ENCODE results near the gene CAV1.

The CAV1 gene

DNA sequence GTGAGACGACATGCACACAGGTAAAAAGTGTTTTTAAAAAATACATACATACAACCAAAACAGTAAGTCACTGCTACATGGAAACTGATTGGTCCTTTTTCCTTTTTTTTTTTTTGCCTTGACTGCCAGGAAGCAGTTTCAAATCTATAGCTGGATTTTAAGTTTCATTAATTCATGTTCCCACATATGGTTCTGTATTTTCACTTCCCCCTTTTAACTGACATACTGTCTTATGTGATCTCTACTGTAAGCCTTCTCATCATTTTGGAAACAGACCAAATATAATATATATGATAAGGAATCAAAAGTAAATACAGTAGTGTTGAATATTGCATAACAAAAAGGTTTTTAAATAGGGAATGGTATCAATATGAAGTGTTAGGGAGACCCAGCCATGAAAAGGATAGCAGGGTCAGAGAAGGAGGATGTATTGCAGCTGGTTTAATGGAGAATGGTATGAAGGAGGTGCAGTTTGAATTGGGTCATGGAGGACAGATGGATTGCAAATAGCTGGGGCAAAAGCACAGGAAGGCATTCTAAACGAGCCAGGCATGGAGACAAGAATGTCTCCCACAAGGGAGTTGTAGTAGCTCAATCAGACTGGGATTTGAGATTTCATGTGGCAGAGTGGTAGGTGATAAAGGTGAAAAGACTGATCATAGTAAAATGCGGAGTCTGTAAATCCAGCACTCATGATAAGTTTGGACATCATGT lies 5.4 kb downstream of the CAV1 start:
- no peak for DNase-seq (ENCODE audit: low read depth)

DNA sequence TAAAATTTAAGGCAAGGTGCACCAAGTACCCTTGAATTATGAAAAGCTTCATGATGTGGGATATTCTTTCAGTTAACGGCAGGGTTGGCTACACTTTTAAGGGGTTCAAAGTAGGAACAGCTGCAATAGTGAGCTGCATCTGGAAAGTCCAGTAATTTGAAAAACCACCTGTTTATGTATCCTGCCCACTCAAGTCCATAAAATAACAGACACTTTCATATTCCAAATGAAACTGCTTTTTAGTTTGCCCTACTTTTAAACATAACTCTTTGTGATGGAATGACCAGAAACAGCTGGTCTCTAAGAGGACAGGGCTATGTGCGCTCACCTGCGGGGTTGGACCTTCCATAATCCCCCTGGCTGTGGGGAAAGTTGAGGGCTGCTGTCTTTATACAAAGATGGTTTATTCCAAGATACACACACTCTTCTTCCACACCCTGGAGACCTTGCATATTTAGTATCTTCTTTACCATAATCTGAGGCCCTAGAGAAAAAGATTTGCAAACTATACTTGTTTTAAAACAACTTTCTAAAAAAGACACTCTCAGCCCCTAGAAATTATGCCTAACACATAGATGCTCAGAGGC lies 7.4 kb downstream of the CAV1 start:
- no peak for DNase-seq (ENCODE audit: low read depth)

DNA sequence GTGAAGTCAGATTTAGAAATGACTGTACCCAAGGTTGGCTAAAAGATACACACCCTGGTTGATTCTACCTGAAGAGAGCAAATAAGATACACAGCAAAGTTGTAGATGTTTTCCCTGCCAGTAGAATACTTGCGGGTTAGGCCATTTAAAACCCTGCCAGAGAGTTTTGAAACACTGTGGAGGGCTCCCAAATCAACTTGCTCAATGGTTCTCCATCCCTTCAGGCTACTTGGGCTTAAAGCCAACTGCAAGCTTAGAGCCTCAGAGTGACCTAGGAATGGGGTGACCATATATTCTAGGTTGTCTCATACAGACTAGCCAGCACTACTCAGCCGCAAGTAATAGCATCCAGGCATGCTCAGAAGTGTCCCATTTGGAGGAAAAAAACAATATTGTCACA lies 10.0 kb downstream of the CAV1 start:
- DNase-seq (ENCODE audit: low read depth), result no peak

DNA sequence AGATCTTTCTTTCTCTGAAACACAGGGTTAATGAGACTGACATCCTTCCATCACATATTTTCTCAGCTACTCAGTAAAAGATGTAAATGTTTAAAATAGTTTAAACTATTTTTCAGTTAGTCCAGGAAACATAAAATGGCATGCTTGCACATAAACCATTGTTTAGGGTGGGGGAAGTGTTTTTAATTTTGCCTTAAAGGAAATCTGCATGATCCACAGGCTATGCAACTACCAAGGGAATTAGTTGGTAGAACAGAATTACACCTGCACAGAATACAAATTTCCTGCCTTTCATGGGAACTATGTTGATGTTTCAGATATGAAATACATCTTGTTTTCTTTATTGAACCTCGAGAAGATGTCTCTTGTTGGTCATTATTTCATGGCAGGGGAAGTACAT lies 10.6 kb downstream of the CAV1 start:
- no peak for DNase-seq (ENCODE audit: low read depth)

DNA sequence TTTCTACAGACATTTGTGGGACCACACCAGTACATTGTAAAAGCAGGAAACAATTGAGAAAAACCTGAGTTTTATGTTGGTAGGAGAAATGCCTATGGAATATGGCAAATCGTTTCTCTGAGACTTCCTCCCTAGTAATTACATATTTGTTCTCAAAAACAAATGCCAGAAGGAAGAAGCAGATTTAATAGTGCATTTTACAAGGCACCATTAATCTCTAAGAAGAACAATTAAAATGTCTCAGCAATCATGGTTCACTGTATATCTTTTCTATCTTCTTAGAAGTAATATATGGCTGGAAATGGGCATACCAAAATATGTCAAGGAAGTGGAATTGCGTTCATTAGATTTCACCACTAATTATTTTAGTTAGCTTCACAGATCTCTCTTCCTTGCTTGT lies 13.3 kb downstream of the CAV1 start:
- DNase-seq (ENCODE audit: low read depth), result no peak

DNA sequence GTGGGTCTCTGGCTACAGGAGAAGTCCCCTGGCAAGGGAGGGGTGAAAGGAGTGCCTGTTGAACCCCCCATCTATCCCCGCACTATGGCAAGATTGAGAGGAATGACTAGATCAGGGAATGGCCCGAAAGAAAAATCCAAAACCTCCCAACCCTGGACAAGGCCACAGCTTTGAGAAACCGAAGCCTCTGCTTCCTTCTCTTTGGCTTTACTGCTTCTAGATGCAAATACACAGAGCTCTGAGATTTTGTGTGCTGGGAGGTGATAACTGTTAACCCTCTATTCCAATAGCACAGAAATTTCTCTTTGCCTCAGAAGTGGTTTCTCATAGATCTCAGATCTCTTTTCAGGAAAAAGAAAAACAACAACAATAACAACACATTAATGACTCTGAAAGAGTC lies 15.0 kb downstream of the CAV1 start:
- no peak for DNase-seq (ENCODE audit: low read depth)

DNA sequence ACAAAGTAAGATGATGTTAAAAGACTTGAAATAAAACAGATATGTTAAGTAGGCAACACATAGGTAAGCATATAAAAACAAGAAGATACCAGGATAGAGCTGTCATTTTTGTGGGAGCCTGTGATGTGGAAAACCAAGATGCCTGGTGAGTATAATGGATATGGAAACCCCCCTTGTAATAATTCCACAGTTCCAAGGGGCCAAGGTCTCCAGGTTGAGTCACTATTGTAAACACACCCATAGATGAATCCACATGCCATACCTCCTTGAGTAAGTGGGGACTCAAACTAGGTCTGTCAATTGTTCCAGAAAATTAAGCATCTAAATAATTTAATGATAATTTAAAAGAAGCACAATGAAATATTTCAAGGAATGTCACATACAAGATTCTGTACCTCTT lies 15.9 kb downstream of the CAV1 start:
- no peak for DNase-seq (ENCODE audit: low read depth)

DNA sequence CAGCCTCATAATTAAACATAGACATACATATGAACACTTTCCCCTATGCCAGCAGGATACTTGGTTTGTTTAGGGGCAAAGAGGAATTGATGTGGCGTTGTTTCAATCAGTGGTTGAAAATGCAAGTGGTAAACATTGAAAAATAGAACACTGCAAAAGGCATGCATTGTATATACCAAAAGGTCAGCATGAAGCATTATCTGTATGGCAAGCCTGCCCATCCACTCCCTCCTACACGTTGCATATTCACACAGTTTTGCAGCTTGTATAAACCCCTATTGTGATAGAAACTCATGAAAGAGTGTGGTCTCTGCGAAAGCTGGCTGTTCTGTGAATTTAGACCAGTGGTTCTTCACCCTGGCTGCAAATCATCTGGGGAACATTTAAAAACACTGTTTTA lies 17.1 kb downstream of the CAV1 start:
- no peak for DNase-seq (ENCODE audit: low read depth)

DNA sequence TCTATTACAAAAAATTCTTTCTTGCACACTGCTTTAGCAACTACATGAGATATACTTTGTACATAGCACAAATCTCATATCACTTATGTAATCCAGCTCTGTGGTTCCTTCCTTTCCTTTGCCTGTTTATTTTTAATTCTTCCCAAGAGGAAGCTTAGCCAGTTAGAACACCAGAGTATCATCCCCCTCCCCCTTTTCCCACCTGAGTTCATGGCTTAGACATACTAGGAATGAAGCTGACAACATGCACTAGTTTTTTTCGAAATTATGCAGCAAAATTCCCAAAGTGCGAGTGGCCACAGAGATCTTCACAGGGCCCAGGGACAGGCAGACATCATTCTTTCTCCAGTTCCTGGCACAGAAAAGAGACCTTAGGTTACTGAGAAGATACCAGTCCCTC lies 17.8 kb downstream of the CAV1 start:
- DNase-seq (ENCODE audit: low read depth), result no peak

DNA sequence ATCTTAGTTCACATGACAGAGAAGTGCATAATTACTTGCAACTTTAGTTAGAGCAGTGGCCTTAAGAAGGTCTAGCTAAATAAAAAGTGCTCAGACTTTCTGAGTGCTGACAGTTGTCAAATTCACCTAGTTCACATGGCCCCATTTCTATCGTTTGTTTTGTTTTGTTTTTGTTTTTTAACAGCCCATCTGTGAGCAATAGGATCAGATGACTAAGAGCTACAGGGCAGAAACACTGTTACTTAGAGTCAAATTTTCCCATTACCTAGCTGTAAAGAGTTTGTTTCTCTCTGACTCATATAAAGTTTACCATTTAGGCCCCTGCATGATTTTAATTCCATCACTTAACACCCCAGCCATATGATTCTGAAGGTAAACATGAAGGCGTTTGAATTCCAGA lies 18.8 kb downstream of the CAV1 start:
- DNase-seq (ENCODE audit: low read depth), result no peak

DNA sequence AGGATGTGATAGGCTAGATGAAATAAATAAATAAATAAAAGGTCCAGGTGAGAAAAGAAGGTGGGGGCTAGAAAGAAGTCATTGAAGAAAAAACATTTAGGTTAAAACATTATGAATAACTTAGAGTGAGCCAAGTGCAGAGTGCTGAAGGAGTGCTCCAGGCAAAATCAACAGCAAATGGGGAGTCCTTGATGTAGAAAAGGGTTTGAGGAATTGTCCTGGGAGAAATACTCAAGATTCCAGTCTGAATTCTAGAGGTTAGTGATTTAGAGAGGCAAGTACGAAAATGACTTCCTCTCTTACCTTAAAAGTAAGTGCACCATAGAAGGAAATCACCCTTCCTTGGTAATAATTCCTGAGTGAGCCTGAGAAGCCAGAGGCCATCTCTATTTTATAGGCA lies 19.7 kb downstream of the CAV1 start:
- DNase-seq (ENCODE audit: low read depth), result no peak

DNA sequence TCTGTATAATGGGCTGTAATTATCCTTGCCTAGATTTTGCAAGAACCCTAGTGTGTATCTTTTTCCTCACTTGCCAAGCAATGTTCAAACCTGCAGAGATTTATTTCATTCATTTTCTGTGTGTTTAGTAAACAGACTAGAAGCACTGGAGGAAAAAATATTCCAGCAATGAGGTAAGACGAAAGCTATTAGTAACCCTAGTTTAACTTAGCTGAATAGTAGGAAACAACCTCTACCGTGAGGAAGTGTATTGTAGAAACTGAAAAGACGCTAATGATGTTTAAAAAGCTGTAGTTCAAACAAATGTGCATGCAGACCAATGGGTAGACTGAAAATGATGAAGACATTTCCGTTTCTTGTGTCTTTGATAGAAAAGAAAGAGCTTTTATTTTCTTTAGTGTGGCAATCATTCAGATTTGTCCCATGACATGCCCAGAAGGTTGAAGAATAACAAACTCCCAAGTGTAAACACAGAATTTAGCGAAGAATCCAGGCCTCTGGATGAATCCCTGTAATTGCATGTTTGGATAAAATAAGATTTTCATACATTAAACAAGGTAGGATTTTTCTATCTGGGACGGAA lies 20.7 kb downstream of the CAV1 start:
- DNase-seq (ENCODE audit: low read depth), result no peak

DNA sequence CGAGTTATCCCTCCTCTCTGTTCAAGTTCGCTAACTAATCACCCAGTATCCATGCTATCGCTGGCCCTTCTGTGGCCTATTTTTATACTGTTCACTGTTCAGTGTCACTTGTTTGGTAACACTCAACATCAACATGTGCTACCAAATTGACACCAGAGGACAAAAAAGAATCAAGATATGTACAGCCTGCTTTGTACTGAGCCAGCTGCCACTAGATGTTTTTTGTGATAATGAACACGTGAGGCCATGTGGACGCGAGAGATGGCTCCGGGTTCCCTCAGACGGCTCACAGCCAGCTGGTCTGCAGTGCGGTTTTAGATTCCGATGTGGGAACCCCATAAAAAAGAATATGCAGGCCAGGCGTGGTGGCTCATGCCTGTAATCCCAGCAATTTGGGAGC lies 21.2 kb downstream of the CAV1 start:
- DNase-seq (ENCODE audit: low read depth), result no peak

DNA sequence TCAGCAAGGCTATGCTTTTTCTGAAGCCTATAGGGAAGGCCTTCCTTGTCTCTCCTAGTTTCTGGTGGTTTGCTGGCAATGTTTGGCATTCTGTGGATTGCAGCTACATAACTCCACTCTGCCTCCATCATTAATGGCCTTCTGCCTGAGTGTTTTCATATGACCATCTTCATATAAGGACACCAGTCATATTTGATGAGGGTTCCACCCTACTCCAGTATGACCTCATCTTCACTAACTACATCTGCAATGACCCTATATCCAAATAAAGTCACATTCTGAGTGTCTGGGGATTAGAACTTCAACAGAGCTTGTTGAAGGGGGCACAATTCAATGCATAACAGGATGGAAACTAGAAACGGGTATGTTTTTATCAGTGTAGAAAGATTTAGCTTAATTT lies 22.1 kb downstream of the CAV1 start:
- no peak for DNase-seq (ENCODE audit: low read depth)

DNA sequence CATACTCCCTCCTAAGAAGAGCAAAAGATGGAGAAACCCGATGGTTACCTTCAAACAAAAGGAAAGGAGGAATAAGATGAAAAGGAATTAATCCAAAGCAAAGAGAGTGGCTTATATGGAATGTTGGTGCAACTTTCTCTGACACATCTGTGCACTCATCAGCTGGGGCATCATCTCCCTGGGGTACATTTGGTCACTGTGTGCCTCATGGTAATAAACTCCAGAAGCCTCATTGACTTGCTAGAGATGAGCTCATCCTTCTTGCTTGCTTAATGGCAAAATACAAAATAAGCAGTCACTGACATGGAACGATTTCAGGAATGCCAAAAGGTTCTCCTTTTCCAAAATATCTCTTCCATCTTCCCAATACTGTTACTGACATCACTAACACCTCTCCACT lies 22.5 kb downstream of the CAV1 start:
- DNase-seq (ENCODE audit: low read depth), result no peak

DNA sequence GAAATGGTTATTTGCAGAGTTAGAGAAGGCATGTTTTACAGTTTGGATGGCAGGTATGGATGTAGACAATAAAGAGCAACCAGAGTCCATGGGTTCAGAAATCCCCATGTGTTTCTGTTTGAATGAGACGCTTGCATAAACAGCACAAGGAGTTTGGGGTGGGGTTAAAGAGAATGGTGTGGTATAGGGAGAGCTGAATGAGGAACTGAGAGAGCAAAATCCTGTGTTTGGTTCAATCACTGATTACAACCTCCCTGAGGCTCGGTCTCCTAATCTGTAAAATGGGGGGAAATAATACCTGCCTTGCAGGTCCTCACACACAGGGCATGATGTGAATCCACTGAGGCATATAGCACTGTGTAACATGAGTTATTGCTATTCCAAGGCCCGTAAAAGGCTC lies 23.7 kb downstream of the CAV1 start:
- DNase-seq (ENCODE audit: low read depth), result no peak

DNA sequence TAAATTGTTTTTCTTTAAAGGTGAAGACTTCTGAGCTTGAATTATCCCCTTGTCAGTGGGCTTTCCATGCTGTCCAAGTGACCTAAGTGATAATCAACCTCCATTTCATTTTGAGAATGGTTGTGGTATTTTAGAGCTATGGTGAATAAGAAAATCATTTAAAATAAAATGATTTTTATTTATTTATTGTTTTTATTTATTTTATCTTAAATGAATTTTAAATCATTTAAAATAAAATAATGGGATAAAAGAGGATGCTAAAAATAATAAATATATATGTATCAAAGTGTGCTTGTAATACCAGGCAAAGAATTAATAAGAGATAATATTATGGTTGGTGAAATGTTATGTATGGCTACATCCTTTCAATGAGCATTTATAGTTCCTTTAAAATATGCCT lies 24.5 kb downstream of the CAV1 start:
- DNase-seq (ENCODE audit: low read depth), result no peak

DNA sequence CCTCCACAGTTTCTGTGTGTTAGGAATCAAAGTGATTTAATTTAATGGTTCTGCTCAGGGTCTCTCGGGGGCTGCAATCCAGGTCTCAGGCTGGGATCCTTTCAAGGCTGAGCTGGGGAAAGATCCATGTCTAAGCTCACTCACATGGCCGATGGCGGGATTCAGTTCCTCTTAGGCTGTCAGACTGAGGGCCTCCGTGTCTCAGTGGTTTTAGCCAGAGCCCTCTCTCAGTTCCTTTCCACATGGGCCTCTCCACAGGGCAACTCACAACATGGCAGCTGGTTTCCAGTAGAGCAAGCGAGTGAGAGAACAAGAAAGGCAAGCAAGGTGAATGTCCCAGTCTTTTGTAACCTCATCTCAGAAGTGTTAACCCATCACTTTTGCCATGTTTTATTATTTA lies 26.9 kb downstream of the CAV1 start:
- no peak for DNase-seq (ENCODE audit: low read depth)

DNA sequence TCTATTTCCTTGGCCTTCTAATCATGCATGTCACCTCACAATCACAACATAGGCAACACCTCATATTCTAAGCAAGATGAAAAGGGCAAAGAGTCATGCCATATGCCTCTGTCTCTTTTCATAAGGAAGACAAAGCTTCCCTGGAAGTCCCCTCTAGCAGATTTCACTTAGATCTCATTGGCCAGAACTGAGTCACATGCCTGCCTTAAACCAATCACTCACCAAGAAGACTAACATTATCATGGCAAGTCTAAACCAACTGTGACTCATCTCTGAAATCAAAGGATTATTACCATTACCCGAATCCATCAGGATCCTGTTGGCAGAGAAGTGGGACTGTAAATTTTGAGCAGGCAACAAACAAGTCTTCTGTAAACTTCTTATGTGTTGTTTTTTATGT lies 27.8 kb downstream of the CAV1 start:
- no peak for DNase-seq (ENCODE audit: low read depth)

DNA sequence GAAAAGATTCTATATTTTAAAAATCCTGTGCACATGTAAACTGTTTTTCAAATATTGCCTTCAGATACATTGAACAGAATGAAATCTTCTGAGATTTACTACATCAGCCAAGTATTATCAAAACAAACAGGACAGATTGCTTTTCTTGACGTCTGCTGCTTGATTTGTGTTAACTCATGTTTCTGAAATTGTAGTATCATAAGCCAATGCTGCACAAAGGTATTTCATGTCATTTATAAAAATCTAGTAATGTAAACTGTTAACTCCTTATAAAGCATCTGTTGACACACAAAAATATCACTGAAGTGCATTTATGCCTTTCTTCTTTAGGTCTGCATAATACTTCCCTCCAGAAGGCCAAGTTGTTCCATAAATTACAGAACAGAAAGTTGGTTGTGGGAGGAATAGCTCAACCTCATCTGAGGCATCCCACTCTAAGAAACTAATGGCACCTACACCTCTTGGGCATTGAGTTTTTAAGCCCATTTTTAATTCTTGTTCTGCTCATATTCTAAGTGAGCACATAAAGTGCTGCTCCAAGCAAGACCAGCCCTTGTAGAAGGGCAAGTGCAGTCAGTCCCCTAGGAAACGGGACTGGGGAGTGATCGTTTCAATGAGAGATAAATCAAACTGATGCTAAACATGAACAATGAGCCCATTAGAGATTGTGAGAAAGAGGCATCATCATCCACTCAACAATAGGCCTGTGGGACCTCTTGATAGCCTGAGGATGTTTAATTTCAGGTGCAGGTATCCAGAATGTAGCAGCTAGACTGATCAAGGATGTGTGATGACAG lies 28.5 kb downstream of the CAV1 start:
- no peak for DNase-seq (ENCODE audit: low read depth)

DNA sequence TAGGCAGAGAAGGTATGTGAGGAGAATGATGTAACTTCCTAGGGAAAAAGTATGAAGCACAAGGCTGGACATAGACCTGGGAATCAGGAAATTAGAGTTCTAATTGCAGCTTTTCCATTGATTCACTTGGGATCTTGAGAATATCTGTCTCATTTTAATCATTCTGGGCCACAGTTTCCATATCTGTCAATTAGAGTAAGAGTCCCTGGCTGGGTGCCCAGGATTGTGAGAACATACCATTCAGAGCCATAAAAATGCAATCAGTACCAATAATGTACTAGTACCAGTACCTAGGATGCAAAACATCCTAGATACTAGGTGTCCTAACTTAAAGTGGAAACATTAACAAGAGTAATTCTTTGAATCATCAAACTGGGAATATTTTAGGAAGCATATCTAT lies 29.6 kb downstream of the CAV1 start:
- no peak for DNase-seq (ENCODE audit: low read depth)

DNA sequence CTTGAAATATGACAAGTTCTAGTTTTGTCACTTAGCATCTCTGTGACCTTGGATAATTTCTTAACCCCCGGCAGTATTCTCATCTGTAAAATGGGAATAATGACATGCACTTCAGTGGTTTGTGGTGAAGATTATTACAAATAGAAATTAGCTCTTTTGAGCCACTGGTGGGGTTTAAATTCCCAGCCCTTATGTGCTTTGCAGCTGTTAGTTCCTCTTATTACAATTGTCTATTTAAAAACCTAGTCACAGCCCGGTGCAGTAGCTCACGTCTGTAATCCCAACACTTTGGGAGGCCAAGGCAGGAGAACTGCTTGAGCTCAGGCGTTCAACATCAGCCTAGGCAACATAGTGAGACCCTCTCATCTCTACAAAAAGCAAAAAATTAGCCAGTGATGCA lies 30.1 kb downstream of the CAV1 start:
- DNase-seq (ENCODE audit: low read depth), result no peak

DNA sequence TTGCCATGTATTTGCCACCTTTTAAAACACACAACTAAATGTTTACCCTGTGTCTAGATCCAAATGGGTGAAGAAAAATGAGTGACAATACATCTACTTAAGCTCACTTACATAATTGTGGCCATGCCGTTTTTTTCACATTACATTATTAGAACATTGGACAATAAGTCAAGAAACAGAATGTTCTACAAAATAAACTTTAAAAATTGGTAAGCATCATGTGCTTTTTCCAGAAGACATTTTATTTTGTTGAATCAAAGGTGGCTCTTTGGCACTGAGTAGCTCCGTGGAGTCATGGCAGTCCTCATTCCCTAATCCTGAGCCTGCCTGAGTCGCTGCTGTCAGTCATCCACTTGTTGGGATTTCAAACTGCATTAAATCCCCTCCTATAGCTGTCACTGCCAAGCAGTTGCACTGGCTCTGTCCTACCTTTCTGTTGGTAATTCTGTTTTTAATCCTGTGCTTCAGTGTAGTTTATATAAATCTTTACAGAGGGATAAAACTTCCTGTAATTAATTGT lies 32.3 kb downstream of the CAV1 start:
- no peak for DNase-seq (ENCODE audit: low read depth)
